CD14-positive monocyte (primary cell): Measurements from ENCODE around the gene ART1. TPM values are rescaled to one million over a fixed set of nuclear protein-coding genes. Genes with fewer than 3 reads are reported as not detected.
"Not testable (repeated sequence)": the region's sequence is repeated elsewhere in the genome, so short reads cannot be mapped to it uniquely, and the experiment has no call there.

Experiments used
- DNase-seq, 3 donors: peaks; one replicate each; pipeline ENCODE4 v3.0.0-alpha.2; 2011 to 2022
- H2AFZ ChIP-seq: 2 replicates; pipeline ENCODE4 v1.6.0; 2012; ENCODE audit warnings: mild to moderate bottlenecking, low read depth, low read length, inconsistent platforms; ENCODE audit not compliant: insufficient read depth, poor library complexity, severe bottlenecking
- H3K27ac ChIP-seq, 2 donors: 1 replicate in 1 of 2; 2 replicates in 1 of 2; pipeline ENCODE4 v1.5.1; 2012 to 2013; ENCODE audit warnings: low read length in 2 of 2, control low read depth in 1 of 2, inconsistent platforms in 1 of 2, low read depth in 1 of 2, mild to moderate bottlenecking in 1 of 2
- H3K27me3 ChIP-seq, 2 donors: one replicate each; pipeline versions ENCODE4 v1.6.0 to v1.6.1; 2011 to 2013; ENCODE audit warnings: low read length in 2 of 2; ENCODE audit not compliant: control insufficient read depth in 2 of 2, insufficient read depth in 2 of 2
- H3K36me3 ChIP-seq, 2 donors: replicated peaks in 1 of 2; 1 replicate in 1 of 2; 2 replicates in 1 of 2; pipeline versions ENCODE4 v1.5.1 to v1.6.1; 2012 to 2013; ENCODE audit warnings: low read length in 2 of 2, control low read depth in 1 of 2, inconsistent platforms in 1 of 2, mild to moderate bottlenecking in 1 of 2; ENCODE audit not compliant: insufficient read depth in 2 of 2, control insufficient read depth in 1 of 2
- H3K4me1 ChIP-seq, 2 donors: 1 replicate in 1 of 2; 2 replicates in 1 of 2; pipeline versions ENCODE4 v1.5.1 to v1.6.1; 2012 to 2013; ENCODE audit warnings: low read length in 2 of 2, control low read depth in 1 of 2, inconsistent platforms in 1 of 2, mild to moderate bottlenecking in 1 of 2, moderate library complexity in 1 of 2; ENCODE audit not compliant: insufficient read depth in 2 of 2, control insufficient read depth in 1 of 2
- H3K4me2 ChIP-seq: replicated peaks from 2 replicates; pipeline ENCODE3; 2012; ENCODE audit warnings: low read length, moderate library complexity, mild to moderate bottlenecking; ENCODE audit not compliant: poor library complexity, severe bottlenecking; ENCODE audit errors: extremely low read depth
- H3K4me3 ChIP-seq, 3 experiments: fragments of 200-600 bp in 1 of 3; sonication (generic) in 1 of 3; replicated peaks in 1 of 3; 1 replicate in 2 of 3; 2 replicates in 1 of 3; pipeline ENCODE4 v1.5.1; 2011 to 2013; ENCODE audit warnings: low read length in 3 of 3, mild to moderate bottlenecking in 3 of 3, control low read depth in 2 of 3, low read depth in 2 of 3, inconsistent platforms in 1 of 3, moderate library complexity in 1 of 3
- H3K79me2 ChIP-seq: 2 replicates; pipeline ENCODE4 v1.6.0; 2012; ENCODE audit warnings: mild to moderate bottlenecking, control low read depth, inconsistent platforms, low read length, moderate library complexity; ENCODE audit not compliant: insufficient read depth
- H3K9ac ChIP-seq: 2 replicates; pipeline ENCODE4 v1.6.0; 2017; ENCODE audit warnings: low read length, mild to moderate bottlenecking; ENCODE audit not compliant: insufficient read depth, poor library complexity, severe bottlenecking
- H3K9me3 ChIP-seq, 2 donors: replicated peaks in 1 of 2; 1 replicate in 1 of 2; 2 replicates in 1 of 2; pipeline versions ENCODE4 v1.5.1 to v1.6.1; 2012 to 2013; ENCODE audit warnings: low read length in 2 of 2, control low read depth in 1 of 2; ENCODE audit not compliant: control insufficient read depth in 1 of 2, insufficient read depth in 1 of 2
- H4K20me1 ChIP-seq: 2 replicates; pipeline ENCODE4 v1.6.0; 2012; ENCODE audit warnings: mild to moderate bottlenecking, low read length, control low read depth, moderate library complexity; ENCODE audit not compliant: insufficient read depth
- H3K27ac Mint-ChIP-seq, 7 donors: one replicate each; pipeline ENCODE4 v1.8.0; 2020; ENCODE audit warnings: mild to moderate bottlenecking in 7 of 7, mixed read lengths in 7 of 7, moderate library complexity in 6 of 7, inconsistent platforms in 2 of 7
- H3K27me3 Mint-ChIP-seq, 3 donors: one replicate each; pipeline ENCODE4 v1.8.0; 2021 to 2022; ENCODE audit warnings: low read depth in 3 of 3, mild to moderate bottlenecking in 3 of 3, mixed read lengths in 3 of 3, moderate library complexity in 3 of 3, inconsistent platforms in 1 of 3
- H3K36me3 Mint-ChIP-seq, 2 donors: one replicate each; pipeline ENCODE4 v1.8.0; 2020; ENCODE audit warnings: mixed read lengths in 2 of 2, inconsistent platforms in 1 of 2, mild to moderate bottlenecking in 1 of 2
- H3K4me1 Mint-ChIP-seq: one replicate; pipeline ENCODE4 v1.8.0; 2020; ENCODE audit warnings: mild to moderate bottlenecking, mixed read lengths
- H3K4me3 Mint-ChIP-seq, 2 donors: one replicate each; pipeline ENCODE4 v1.8.0; 2020; ENCODE audit warnings: mild to moderate bottlenecking in 2 of 2, mixed read lengths in 2 of 2, moderate library complexity in 1 of 2
- H3K9me3 Mint-ChIP-seq, 7 donors: one replicate each; pipeline ENCODE4 v1.8.0; 2020 to 2022; ENCODE audit warnings: mixed read lengths in 7 of 7, mild to moderate bottlenecking in 6 of 7, moderate library complexity in 6 of 7, inconsistent platforms in 2 of 7
- CTCF ChIP-seq: fragments of 200-600 bp; IDR thresholded peaks from one replicate; pipeline ENCODE4 v1.8.0; 2022; ENCODE audit warnings: antibody characterized with exemption, mild to moderate bottlenecking
- WGBS: methylation state at CpG from one replicate; pipeline ENCODE4 v1.1.5; 2013; ENCODE audit warnings: missing lambda C conversion rate; ENCODE audit not compliant: insufficient coverage; 5-methylcytosine and 5-hydroxymethylcytosine counted together
- intact Hi-C, 2 donors: fragments of 100-400 bp; cut with micrococcal nuclease; formaldehyde crosslinking; loops; one replicate each; pipeline versions ENCODE4 v1.15.0 to v1.15.1; 2023
- polyA plus RNA-seq, 3 donors: library from polyadenylated mRNA; depleted of rRNA in 1 of 3; unstranded in 2 of 3; stranded (reverse) in 1 of 3; fragments of 300-500 nt in 2 of 3; fragments of >200 nt in 1 of 3; fragmentation: Illumina TruSeq in 2 of 3; gene quantifications; 1 replicate in 2 of 3; 2 replicates in 1 of 3; pipeline ENCODE4 v1.2.3, GENCODE V29; 2012 to 2021

The ART1 gene
- polyA plus RNA-seq, 3 donors: not detected

GRCh38 chr11:3655547-3655946 lies 10.6 kb downstream of the ART1 start:
- intact Hi-C loops: no loop called here
- no peak overlapping the region for H3K27ac Mint-ChIP-seq

GRCh38 chr11:3657331-3657730 lies 12.4 kb downstream of the ART1 start:
- H3K27ac Mint-ChIP-seq, H3K27me3 ChIP-seq, H3K4me2 ChIP-seq, H3K36me3 ChIP-seq, H3K4me1 Mint-ChIP-seq, H3K27ac ChIP-seq, H3K9me3 ChIP-seq, H3K4me3 ChIP-seq, H3K4me3 Mint-ChIP-seq, intact Hi-C loops, DNase-seq, H3K4me1 ChIP-seq, H2AFZ ChIP-seq, H3K36me3 Mint-ChIP-seq, H4K20me1 ChIP-seq, H3K79me2 ChIP-seq, H3K9me3 Mint-ChIP-seq, H3K9ac ChIP-seq: not testable (repeated sequence)
- peaks cover 4 to 10% (median 10%) of the 10 kb centered on the region in 3 donors for H3K27me3 Mint-ChIP-seq
- 100% methylated on average over 3 of the region's 5 CpGs for WGBS

More at GRCh38 chr11:3655547-3655946, 10.6 kb downstream of the ART1 start:
- Histone ChIP-seq H3K4me3 (no peak overlapping the region), H4K20me1 (no peaks in the 10 kb centered on the region), H3K36me3 (no peaks in the 10 kb centered on the region), H3K4me2 (no peak overlapping the region), H3K4me1 (no peaks in the 10 kb centered on the region), H3K79me2 (no peaks in the 10 kb centered on the region), H2AFZ (no peak overlapping the region), H3K9me3 (no peaks in the 10 kb centered on the region), H3K9ac (no peak overlapping the region), H3K27me3 (peaks cover 2 to 6% of the 10 kb centered on the region in 2 donors), H3K27ac (no peak overlapping the region)
- 100% methylated on average over 3 of the region's 3 CpGs for WGBS
- peaks cover 8 to 14% (median 11%) of the 10 kb centered on the region in 3 donors for H3K27me3 Mint-ChIP-seq
- no peak for DNase-seq
- no peaks in the 10 kb centered on the region for H3K4me1 Mint-ChIP-seq
- H3K36me3 Mint-ChIP-seq: no peaks in the 10 kb centered on the region
- H3K4me3 Mint-ChIP-seq: no peak overlapping the region
- TF ChIP-seq CTCF: no peak
- no peaks in the 10 kb centered on the region for H3K9me3 Mint-ChIP-seq
